ENCODE data around the gene CD84. TPM values are rescaled to one million over a fixed set of nuclear protein-coding genes. Genes with fewer than 3 reads are reported as not detected.

CD84 gene
- total RNA-seq, 1 donor from 2014 or later = not detected

- Mint-ChIP-seq H3K9me3 (ENCODE audit: low read depth) (peaks cover 21% of the 10 kb centered on the region), H3K36me3 (ENCODE audit: insufficient read depth) (peaks cover 2% of the 10 kb centered on the region), H3K4me1 (ENCODE audit: low read depth) (peaks cover 5% of the 10 kb centered on the region), H3K4me3 (ENCODE audit: low read depth) (no peak overlapping the region), H3K27ac (no peak overlapping the region), H3K27me3 (peaks cover 2% of the 10 kb centered on the region)
- DNase-seq (ENCODE audit: low spot score, unreplicated experiment) = no peak
- TF ChIP-seq, protein P1, sequence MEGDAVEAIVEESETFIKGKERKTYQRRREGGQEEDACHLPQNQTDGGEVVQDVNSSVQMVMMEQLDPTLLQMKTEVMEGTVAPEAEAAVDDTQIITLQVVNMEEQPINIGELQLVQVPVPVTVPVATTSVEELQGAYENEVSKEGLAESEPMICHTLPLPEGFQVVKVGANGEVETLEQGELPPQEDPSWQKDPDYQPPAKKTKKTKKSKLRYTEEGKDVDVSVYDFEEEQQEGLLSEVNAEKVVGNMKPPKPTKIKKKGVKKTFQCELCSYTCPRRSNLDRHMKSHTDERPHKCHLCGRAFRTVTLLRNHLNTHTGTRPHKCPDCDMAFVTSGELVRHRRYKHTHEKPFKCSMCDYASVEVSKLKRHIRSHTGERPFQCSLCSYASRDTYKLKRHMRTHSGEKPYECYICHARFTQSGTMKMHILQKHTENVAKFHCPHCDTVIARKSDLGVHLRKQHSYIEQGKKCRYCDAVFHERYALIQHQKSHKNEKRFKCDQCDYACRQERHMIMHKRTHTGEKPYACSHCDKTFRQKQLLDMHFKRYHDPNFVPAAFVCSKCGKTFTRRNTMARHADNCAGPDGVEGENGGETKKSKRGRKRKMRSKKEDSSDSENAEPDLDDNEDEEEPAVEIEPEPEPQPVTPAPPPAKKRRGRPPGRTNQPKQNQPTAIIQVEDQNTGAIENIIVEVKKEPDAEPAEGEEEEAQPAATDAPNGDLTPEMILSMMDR (IDR thresholded peaks at IDR 0.05; ENCODE audit: unreplicated experiment) = no peak
Observed at GRCh38 chr1:160605792-160606479, 26.6 kb upstream of the CD84 start.

DNA sequence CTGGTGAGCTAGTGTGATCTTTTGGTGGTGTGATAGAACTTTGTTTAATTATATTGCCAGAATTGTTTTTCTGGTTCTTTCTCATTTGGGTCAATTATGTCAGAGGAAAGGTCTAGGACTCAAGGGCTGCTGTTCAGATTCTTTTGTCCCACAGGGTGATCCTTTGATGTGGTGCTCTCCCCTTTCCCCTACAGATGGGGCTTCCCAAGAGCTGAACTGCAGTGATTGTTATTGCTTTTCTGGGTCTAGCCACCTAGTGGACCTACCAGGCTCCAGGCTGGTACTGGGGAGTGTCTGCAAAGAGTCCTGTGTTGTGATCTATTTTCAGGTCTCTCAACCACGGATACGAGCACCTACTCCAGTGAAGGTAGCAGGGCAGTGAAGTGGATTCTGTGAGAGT is 25.9 kb upstream of the CD84 start:
- DNase-seq (ENCODE audit: low spot score, unreplicated experiment) = no peak
- H3K4me3 Mint-ChIP-seq (ENCODE audit: low read depth) = no peak overlapping the region
- no peaks in the 10 kb centered on the region for H3K27me3 Mint-ChIP-seq
- peaks cover 26% of the 10 kb centered on the region for H3K9me3 Mint-ChIP-seq (ENCODE audit: low read depth)
- TF ChIP-seq, protein P1 (IDR thresholded peaks at IDR 0.05; ENCODE audit: unreplicated experiment) = no peak
- peaks cover 5% of the 10 kb centered on the region for H3K4me1 Mint-ChIP-seq (ENCODE audit: low read depth)
- no peak overlapping the region for H3K27ac Mint-ChIP-seq
- H3K36me3 Mint-ChIP-seq (ENCODE audit: insufficient read depth) = peaks cover 2% of the 10 kb centered on the region

DNA sequence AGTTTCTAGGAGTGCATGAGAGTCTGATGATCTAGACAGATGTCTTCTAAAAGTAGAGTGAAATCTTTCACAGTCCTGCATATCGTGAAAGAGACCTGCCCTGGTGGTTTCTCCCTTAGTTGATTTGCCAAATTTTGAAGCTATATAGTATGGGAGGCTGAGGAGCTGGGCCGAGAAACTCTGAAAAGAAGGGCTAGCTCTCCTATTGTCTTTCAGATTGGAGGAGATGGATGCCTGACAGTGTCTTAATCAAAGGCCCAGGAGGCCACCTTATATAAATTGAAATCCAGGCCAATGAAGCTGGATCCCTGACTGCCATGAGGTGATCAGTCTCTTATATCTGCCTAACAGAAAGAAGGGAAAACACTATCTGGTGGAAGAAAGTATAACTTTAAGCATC is 18.4 kb upstream of the CD84 start:
- H3K36me3 Mint-ChIP-seq (ENCODE audit: insufficient read depth) = peaks cover 4% of the 10 kb centered on the region
- H3K9me3 Mint-ChIP-seq (ENCODE audit: low read depth) = peaks cover 40% of the 10 kb centered on the region

DNA sequence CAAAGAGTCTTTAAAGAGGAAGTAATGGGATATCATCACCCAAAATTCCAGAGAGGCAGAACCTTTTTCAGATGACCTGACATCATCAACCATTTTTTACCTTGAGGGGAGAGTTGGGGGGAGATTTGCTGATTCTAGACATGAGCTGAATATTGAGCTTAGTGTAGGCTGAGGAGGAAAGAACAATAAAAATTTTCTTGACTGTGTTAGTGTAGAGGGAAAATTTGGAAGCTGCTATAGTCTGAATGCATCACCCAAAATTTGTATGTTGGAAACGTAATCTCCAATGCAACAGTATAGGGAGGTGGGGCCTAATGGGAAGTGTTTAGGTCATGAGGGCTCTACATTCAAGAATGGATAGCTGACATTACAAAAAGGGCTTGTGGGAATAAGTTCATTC is 17.8 kb upstream of the CD84 start:
- Mint-ChIP-seq H3K9me3 (ENCODE audit: low read depth) (peaks cover 44% of the 10 kb centered on the region), H3K4me1 (ENCODE audit: low read depth) (no peaks in the 10 kb centered on the region), H3K4me3 (ENCODE audit: low read depth) (no peak overlapping the region), H3K27me3 (no peaks in the 10 kb centered on the region), H3K36me3 (ENCODE audit: insufficient read depth) (peaks cover 4% of the 10 kb centered on the region), H3K27ac (no peak overlapping the region)
- TF ChIP-seq, protein P1 (IDR thresholded peaks at IDR 0.05; ENCODE audit: unreplicated experiment) = no peak
- no peak for DNase-seq (ENCODE audit: low spot score, unreplicated experiment)

More for the DNA sequence above, 18.4 kb upstream of the CD84 start:
- TF ChIP-seq, protein P1 (IDR thresholded peaks at IDR 0.05; ENCODE audit: unreplicated experiment) = no peak
- no peaks in the 10 kb centered on the region for H3K27me3 Mint-ChIP-seq
- no peaks in the 10 kb centered on the region for H3K4me1 Mint-ChIP-seq (ENCODE audit: low read depth)
- H3K4me3 Mint-ChIP-seq (ENCODE audit: low read depth) = no peak overlapping the region
- H3K27ac Mint-ChIP-seq = no peak overlapping the region
- no peak for DNase-seq (ENCODE audit: low spot score, unreplicated experiment)

DNA sequence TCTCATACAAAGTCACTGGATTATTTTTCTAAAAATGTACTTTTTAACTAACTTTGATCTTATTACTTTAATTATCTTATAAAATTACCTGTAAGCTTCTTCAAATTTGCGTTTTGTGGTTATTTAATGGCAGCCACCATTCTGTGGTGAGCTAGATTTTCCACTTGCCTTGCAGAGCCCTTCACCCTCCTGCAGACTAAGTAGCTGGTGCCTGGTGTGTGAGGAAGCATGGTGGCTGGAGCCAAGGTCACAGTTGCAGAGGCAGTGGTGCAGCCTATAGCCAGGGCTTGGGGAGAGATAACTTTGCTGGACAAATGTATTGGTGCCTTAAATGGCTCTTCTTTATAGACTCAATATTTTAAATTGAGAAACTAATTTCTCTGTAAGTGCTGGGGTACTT is 11.2 kb upstream of the CD84 start:
- peaks cover 25% of the 10 kb centered on the region for H3K9me3 Mint-ChIP-seq (ENCODE audit: low read depth)
- peaks cover 6% of the 10 kb centered on the region for H3K4me1 Mint-ChIP-seq (ENCODE audit: low read depth)
- no peak overlapping the region for H3K27ac Mint-ChIP-seq
- peaks cover 1% of the 10 kb centered on the region for H3K36me3 Mint-ChIP-seq (ENCODE audit: insufficient read depth)
- no peaks in the 10 kb centered on the region for H3K27me3 Mint-ChIP-seq
- no peak overlapping the region for H3K4me3 Mint-ChIP-seq (ENCODE audit: low read depth)
- DNase-seq (ENCODE audit: low spot score, unreplicated experiment) = no peak
- TF ChIP-seq, protein P1 (IDR thresholded peaks at IDR 0.05; ENCODE audit: unreplicated experiment) = no peak

Data from progenitor cell of endocrine pancreas (in vitro differentiated cells).